HG02852 (cell line): ENCODE measurements around the gene PHTF1.

Source experiments
- ATAC-seq: cut with Tn5 transposase; IDR thresholded peaks from one replicate; pipeline ENCODE4 v1.9.1; 2021; ENCODE audit warnings: mild to moderate bottlenecking, moderate library complexity; ENCODE audit not compliant: unreplicated experiment

The PHTF1 gene

GRCh38 chr1:113670650-113671049, 88.6 kb downstream of the PHTF1 start:
- no peak for ATAC-seq

DNA sequence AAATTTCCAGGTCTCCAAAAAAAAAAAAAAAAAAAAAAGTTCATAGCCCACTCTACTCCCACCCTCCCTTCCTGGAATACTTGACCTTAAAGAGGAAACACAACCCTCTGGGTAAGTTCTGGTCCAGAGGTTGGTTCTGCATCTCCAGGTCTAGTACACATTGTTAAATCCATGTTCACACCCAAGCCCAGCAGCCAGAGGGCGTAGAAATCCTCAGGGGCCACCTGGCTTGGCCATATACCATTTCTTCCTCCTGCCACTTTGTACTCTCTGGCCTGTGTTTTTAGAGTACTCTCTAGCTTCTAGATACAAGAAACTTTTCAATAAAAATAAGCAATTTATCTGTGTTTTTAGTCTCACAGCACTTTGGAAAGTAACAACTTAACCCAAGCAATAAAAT, 89.3 kb downstream of the PHTF1 start:
- no peak for ATAC-seq

- no peak for ATAC-seq
Observed at GRCh38 chr1:113666126-113666525, 93.2 kb downstream of the PHTF1 start.

GRCh38 chr1:113665071-113665470, 94.2 kb downstream of the PHTF1 start:
- ATAC-seq: no peak

GRCh38 chr1:113663165-113663951, 95.9 kb downstream of the PHTF1 start:
- ATAC-seq: no peak

DNA sequence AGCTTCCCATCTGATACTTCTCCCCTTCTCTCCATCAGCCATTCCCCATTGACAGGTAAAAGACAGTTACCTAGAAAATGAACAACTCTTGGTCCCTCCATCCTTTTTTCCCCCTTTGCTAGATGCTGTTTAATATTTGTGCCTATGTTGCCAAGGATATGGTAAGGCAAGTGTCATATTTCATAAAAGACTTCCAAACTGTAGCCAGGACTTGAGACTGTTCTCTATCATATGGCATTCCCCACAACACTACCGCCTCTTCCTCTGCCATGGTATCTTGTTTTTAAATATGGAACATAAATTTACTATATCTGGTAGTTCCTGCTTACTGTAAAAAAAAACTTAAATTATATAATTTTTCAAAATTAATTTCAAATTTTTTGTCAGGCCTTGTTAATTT, 97.2 kb downstream of the PHTF1 start:
- no peak for ATAC-seq

GRCh38 chr1:113660088-113660487, 99.2 kb downstream of the PHTF1 start:
- ATAC-seq: no peak

- no peak for ATAC-seq
Observed at GRCh38 chr1:113659556-113659955, 99.7 kb downstream of the PHTF1 start.

GRCh38 chr1:113659035-113659434, 100.3 kb downstream of the PHTF1 start:
- no peak for ATAC-seq

DNA sequence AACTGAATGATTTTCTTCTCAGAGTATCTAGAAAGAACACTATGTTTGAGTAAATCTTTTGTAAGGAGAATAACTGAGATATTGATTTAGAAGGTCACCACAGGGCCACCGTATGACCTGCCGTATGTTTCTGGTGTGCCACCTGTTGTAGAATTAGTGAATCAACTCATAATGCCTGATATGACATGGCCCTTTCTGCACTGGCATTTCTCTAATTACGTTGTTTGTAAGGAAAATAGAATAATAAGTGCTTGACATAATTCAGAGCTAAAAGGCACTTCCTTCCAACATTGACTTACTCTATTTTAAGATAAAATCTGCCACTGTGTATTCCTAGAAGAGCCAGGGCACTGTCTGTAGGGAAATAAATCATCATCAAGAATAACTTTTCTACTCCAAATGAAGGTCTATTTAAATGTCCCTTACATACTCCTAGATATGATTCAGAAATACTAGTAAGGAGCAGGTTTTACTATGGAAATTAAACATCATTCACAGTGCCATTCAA, 101.7 kb downstream of the PHTF1 start:
- ATAC-seq: no peak

- ATAC-seq: no peak
Observed at GRCh38 chr1:113657126-113657525, 102.2 kb downstream of the PHTF1 start.

- ATAC-seq: no peak
Observed at GRCh38 chr1:113654883-113655282, 104.4 kb downstream of the PHTF1 start.

GRCh38 chr1:113653741-113654140, 105.5 kb downstream of the PHTF1 start:
- no peak for ATAC-seq

- ATAC-seq: no peak
Observed at GRCh38 chr1:113652771-113653170, 106.5 kb downstream of the PHTF1 start.

DNA sequence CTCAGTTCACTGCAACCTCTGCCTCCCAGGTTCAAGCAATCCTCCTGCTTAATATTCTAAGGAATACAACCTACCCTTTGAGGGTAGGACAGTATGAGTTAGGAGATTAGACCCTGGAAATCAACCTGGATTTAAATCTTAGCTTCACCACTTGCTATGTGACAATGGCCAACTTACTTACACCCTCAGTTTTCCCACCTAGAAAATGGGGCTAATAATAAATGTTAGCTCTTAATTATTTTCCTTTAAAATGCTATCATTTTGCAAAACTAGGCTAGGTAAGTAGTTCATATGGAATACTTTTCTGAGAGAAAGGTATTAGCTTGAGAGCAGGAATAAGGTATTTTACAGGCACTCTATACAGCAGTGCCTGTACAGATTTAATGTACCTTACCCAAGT, 110.8 kb downstream of the PHTF1 start:
- no peak for ATAC-seq

- no peak for ATAC-seq
Observed at GRCh38 chr1:113647164-113647563, 112.1 kb downstream of the PHTF1 start.
